Loucy (cell line): ENCODE results near the gene CHRM1.

Experiments
- CTCF ChIP-seq: fragments of 200-600 bp; sonication (generic); conservative IDR thresholded peaks from 2 replicates; pipeline ENCODE4 v1.5.1; 2014; ENCODE audit warnings: mild to moderate bottlenecking, antibody characterized with exemption, low read length
- EZH2phosphoT487 ChIP-seq: fragments of 200-600 bp; IDR thresholded peaks from 2 replicates; pipeline ENCODE4 v1.6.1; 2018; ENCODE audit warnings: antibody characterized with exemption, mild to moderate bottlenecking, moderate library complexity, borderline replicate concordance

GRCh38 chr11:62905927-62906531 lies 15.1 kb downstream of the CHRM1 start:
- TF ChIP-seq CTCF (peak; percentile 100), EZH2phosphoT487 (no peak)
